ENCODE results near the gene SFRP2.
A peak's percentile ranks its signal among the peaks of the same experiment; 100 is the strongest.

Gene SFRP2

DNA sequence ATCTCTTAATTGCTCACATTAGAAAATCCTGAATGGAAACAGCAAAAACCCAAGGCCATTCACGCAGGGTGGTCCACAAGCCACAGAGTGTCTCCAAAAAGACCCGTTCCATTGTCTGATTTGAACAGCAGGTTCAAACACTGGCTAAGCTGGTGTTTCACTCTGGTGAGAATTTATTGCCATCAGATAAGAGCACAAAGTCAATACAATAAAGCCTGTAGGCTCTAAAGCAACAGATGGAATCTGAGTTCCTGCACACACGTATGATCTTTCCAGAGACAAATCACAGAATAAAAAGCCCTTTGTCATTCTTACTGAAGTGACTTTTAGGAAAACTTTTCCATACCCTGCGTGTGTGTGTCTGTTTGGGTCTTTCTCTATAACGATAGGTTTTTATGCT is 5.1 kb upstream of the SFRP2 start:
- DNase-seq (ENCODE audit: low spot score): no peak

DNA sequence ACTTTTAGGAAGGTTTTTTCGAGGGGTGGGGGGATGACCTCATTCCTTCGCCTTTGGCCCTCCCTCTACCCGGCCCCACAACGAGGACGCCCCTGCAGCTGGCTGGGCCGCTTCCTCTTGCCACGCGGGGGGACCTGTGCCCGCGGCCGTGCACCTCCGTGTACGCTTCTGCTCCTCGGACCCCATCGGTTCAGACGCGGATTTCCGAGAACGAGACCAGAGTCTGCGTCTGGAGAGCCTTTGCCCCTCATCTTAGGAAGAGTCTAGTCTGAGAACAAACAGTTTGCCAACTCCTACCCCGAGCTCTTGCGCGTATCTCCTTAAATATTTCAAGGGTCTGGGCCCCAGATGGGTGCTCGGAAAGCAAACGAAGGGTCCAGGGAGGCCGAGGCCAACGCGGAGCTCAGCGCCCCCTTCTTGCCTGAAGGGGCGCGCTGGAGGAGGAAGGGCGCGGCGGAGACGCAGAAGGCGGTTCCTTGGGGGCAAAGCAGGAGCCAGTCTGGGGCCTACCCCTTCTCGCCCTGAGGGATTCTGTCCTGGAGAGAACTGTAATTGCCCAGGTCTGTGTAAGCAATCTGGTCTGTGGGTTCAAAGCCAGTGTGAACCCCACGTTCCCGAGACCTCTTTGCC is 3.9 kb upstream of the SFRP2 start:
- no peak for DNase-seq (ENCODE audit: low spot score)

DNA sequence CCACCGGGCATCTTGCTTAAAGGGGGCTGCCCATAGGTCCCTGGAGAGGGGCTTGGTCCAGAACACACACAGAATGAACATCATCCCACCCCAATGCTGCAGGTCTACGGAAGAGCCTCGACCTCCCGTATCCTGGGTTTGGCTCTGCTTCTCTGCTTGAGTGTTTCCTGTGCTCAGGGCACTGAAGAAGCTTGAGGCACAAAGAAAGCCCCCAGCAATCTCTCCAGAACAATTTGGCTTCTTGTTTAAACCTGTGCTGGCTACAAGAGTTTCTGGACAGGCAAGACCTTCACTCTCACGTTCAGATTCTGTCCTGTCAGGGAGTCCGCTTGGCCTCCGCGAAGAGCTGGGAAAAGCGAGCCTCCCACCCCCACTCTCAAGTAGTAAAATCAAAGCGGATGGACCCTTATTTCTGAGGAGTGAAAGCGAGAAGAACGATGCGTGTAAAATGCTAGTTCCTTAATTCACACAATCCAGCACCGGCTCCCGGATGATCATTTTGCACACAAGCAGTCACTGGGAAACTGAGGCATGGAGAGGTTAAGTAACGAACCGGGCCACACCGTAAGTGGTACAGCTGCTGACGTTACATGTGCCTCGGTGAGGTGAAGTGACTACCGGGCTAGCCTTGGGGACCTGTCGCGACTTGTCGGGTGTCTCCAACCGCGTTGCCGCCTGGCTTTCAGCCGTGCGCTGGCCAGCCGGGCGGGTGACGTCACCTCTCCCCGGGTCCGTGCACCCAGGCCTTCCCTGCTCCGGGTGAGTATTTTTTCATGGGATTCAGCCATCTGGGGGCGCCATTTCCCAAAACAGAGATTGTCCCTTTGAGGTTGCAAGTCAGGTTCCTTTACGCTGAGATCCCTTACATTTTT is 3.1 kb upstream of the SFRP2 start:
- DNase-seq (ENCODE audit: low spot score): peak; percentile 85

DNA sequence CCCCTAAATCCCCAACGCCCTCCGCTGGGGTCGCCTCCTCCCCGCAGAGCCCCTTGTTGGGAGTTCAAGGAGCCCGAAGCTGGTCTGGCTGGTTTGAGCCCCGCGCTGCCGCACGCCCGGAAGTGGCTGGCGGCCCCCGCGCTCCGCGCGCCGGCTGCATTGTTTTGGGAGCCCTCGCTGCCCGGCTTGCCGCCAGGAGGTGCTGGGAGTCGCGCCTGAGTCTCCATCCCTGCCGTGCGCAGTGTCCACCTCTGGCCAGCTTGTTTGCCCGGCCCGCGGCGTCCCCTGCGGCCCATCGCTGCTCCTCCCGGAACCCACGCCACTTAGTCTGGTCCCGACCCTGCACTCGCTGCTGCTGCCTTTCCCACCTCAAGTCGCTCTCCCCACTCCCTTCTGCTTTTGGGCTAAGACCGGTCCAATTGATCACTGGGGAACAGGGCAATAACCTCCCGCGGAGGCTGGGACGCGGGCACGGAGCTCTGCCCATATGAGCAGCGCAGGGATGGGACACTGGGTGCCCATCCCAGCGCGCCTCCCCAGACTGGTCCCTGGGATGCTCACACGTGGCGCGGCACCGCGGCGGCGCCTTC is 2.2 kb upstream of the SFRP2 start:
- peak; percentile 61 for DNase-seq (ENCODE audit: low spot score)

DNA sequence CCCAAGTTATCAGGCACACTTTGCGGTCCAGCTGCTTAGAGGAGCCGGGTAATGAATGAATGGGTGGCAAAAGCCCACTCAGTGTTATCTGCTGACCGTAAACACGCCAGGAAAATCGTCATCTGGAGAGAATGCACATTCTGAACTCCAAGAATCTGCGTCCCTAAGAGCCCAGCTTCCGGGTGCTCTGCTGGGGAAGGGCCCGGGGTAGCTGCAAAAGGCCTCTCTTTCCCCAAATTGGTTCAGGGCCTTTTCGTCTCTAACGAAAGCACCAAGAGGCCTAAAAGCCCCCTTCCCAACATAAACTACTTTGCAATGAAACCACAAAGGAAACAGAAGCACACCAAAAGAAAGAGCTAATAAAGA is 1.6 kb upstream of the SFRP2 start:
- no peak for DNase-seq (ENCODE audit: low spot score)

DNA sequence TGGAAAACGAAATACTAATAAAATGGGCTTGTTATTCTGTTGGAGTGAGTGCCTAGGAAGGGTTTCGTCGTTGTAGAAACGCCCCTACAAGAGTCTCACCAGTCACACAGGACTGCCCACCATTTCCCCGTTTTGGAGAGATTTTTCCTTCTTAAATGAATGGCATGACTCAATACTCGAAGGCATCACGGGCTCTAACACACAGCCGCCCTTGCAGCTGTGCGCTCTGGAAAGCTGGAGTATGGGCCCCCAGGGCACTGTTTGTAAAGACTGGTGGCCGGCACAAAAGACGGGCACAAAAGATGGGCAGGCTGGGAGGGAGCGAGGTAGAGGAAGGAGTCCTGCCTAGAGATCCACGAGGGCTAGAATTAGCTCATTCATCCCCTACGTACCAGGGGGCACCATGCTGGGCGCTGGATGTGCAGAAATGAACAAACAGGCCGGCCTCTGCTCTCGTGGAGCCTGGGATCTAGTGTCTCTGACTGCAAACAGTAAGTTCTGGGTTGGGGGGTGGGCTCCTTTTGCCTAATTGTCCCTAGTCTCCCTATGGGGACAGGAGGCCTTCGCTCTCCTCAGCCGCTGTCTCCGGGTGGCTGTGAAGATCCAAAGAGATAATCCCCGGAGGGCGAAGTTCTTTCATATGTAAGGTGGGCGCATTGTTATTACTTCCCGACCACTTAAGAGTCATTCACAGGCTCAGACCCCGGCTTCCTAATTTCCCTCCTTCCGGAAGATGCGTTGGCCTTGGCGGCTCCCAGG is 1.0 kb upstream of the SFRP2 start:
- peak; percentile 27 for DNase-seq (ENCODE audit: low spot score)

DNA sequence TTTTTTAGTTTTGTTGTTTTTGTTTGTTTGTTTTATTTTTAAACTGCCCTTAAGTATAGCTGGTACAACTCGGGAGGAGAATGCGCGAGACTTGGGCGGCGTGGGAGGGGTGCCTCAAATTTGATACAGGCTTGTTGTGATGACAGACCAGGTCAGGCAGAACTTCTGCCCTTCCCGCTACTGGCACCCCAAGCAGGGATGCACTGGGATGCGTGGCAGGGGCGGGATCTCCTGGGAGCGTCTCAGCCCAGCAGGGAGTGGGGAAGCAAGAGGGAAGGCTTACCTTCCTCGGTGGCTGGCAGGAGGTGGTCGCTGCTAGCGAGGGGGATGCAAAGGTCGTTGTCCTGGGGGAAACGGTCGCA is 851 bp downstream of the SFRP2 start:
- DNase-seq (ENCODE audit: low spot score): peak; percentile 11

DNA sequence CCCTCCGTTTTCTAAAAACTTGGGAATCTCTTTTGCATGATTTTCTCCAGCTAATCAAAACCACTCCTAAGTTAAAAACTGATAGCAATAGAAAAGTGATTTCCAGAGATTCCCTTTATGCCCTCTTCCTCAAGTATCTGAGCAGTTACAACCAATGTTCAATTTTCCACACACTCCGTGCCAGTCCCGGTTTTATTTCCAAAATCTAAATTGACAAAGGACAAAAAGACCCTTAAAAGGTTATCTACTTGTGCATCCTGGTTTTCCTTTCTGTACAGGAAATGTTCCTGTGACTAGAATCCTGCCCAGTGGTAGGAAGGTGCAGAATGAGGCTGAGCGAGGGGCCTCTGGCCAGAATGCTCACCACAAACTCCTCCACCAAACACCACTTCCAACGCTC is 1.3 kb downstream of the SFRP2 start:
- DNase-seq (ENCODE audit: low spot score): no peak

DNA sequence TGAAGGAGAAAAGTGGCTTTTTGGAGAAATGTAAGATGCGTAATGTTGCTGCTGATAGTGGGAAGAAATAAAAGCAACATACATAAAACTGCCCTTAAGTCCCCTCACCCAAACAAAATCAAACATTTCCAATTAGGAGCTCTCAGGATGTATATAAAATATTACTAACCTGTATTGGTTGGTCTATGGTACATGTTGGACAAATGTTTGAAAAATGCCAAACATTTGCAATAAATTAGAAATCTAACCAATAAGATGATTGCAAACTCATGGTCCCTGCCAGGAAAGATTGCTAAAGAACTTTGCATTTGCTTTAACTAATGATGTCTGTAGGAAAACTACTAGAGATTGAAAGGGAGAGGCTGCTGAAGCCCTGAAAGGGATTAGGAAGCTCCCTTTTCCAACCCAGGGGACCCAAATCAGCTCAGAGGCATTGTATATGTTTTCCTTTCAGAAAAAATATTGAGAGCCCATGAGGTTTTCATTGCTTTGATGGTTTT is 1.8 kb downstream of the SFRP2 start:
- DNase-seq (ENCODE audit: low spot score): no peak

DNA sequence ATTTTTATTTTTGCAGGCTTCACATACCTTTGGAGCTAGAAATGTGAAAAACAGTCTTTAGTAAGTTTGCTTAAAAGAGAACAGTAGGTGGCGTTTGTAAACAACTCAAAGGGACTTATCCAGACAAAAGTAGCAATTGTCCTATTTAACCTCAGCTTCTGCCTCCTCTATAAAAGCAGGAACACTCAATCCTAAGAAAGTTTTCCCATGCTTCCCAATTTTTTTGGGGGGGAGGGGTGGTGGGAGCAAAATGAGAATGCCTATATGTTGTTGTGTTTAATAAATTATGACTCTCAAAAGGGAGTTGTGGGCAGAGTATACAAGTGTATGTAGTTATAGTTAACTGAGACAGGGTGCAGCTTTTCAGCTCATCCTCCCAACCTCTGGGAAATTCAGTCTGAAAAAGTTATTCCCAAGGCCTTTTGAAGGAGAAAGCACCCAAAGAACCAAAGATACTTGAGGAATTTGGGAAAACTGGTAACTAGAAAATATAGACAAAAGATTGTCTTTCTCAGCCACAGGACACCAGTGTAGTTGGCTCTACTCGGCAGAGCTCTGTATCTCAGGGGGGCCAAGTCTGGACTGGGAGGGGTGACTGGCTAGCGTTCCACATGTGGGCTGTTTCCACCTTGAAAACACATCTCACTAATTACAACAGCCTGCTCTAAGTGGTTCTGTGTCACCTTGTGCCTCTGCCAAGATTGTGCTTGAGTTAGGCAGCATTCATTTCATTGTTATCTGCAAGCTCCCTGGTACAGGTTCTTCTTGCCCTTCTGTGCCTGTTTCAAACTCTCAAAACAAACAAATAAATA is 2.8 kb downstream of the SFRP2 start:
- peak; percentile 50 for DNase-seq (ENCODE audit: low spot score)

DNA sequence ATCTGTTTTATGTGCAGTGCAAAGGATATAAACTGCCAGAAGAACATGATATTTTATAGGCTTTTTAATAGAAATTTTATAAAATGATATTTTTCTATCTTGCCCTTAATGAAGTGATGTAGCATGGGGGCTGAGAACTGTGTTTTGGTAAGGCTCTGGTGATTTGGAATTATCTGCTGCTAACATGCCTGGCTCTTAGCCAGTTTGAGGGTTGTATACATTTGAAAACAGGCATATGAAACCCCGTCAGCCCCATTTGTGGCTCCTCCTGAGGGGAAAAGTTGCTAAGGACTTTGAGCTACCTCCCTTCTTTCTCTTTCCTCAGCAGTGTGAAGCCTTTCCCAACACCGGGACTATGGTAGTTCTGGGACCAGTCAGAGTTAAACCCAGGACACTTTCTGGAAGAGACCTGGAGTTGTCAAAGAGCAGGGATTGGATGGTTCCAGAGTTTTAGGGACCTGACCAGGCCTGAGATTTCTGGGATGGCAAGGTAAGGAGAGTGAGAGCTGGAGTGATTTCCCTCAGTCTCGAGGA is 4.7 kb downstream of the SFRP2 start:
- no peak for DNase-seq (ENCODE audit: low spot score)

DNA sequence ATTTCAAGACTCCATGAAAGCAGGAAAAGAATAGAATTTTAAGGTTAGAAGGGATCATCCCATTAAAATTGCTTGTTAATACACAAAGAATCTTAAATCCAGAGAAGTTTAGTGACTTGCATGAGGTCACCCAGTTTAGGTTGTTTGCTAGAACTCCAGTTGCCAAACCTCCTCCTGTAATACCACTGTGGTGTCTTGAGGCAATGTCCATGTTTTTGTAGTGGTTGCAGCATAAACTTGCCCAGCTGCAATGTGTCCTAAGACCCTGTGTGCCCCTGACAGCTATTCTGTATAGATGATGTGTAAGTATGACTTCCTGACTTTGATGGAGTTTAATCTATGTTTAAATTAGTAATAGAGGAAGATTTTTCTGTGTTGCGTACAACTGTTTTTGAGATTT is 6.3 kb downstream of the SFRP2 start:
- DNase-seq (ENCODE audit: low spot score): no peak

DNA sequence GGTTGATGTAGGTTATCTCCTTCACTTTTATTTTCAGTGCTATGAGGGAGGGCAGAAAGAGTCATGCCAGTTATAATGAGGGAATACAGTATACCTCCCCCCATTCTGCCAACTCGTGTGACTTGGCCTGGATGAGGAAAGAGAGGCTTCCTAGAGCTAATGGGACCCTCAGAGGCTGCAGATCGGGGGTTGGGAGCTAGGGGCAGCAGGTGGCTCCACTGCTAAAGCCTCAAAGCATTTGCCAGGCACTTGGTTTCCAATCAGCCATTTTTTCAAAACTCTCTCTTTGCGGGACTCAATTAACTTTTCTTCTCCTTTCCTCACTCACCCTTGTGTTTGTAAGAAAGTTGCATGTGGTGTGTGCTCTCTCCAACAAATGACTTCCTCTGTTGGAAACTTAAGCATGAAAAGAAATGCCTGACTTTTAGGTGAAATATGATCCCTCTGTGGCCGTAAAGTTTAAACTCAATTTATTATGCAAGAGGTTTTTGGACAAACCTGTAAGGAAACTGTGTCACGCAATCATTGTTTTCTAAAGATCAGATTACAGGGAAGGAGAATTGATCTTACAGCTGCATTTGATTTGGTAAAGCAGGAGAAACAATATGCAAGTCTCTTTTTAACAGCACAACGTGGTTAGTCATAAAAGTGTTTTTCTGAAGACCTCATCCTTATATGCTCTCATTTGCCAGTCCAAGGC is 7.0 kb downstream of the SFRP2 start:
- DNase-seq (ENCODE audit: low spot score): peak; percentile 50

DNA sequence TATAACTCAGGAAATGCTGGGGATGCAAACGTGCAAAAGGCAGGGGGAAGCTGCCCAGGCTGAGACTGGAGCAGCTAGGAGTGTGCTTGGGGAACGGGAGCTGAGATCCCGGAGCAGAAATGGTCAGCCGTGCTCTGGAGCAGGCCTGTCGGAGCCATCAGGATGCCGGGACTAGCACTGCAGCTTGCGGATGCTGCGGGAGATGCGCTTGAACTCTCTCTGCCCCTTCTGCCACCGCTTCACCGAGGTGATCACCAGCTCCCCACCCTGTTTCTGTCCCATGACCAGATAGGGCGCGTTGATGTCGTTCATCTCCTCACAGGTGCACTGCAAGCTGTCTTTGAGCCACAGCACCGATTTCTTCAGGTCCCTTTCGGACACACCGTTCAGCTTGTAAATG is 7.6 kb downstream of the SFRP2 start:
- no peak for DNase-seq (ENCODE audit: low spot score)

DNA sequence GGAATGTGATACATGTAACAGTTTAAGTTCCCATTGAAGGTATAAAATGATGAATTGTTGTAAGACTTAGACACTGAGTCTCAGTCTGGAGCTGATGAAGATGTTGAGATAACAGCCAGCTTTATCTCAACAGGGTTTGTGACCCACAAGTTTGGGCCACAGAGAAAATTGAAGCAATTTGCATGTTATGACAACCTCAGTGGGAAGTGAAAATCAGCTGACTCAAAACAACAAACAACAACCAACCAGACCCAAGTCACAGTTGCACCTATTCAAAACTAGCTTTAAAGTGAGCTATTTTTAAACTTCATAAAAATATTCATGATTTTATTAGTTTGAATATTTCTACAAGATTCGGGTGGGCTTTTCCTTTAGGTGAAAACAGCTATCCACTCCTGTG is 8.0 kb downstream of the SFRP2 start:
- DNase-seq (ENCODE audit: low spot score): no peak

DNA sequence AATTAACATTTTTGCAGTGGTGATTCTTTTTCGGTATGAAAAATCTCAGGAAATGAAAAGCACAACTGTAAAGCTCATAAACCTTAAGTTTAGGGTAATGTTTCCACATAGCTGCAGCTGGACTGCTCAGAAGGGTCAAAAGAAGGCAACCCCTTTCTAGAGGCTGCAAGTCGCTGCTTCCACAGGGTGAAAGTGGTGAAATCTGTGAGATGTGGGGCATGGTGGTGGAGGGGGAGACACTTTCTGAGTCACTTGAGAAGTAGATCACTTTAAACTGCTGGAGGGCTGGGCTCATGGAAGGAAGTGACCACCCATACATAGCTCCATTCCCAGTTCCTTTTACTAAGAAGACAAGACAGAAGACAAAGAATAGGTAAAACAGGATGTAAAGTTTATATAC is 8.7 kb downstream of the SFRP2 start:
- no peak for DNase-seq (ENCODE audit: low spot score)

DNA sequence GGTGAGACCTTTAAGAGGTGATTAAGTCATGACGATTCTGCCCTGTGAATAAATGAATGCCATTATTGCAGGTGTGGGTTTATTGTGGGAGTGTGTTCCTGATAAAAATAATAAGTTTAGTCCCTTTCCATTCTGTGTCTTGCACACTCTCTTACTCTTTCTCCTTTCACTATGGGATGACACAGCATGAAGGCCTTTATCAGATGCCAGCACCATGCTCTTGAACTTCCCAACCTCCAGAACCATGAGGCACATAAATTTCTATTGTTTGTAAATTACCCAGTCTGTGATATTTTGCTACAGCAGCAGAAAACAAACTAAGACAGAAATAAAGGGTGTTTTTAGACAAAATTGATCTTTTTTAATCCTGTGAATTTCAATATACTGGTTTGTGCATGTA is 10.5 kb downstream of the SFRP2 start:
- no peak for DNase-seq (ENCODE audit: low spot score)

DNA sequence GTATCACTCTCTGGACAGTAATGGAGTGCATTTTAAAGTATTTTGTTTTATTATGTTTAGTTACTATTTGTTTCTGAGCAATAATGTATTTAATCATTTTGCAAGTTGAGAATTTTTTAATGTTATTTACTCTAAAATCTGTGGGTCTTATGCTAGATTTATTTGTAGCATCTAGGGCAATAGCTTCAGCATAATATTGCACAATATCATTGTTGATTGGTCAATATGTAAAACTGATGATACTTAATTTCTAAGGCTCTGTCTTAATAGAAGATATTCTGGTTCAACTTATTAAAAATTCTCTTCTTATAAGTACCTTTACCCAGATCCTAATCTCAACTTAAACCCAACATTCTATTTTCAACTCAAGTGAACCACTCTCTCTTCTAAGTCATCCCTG is 11.5 kb downstream of the SFRP2 start:
- no peak for DNase-seq (ENCODE audit: low spot score)

DNA sequence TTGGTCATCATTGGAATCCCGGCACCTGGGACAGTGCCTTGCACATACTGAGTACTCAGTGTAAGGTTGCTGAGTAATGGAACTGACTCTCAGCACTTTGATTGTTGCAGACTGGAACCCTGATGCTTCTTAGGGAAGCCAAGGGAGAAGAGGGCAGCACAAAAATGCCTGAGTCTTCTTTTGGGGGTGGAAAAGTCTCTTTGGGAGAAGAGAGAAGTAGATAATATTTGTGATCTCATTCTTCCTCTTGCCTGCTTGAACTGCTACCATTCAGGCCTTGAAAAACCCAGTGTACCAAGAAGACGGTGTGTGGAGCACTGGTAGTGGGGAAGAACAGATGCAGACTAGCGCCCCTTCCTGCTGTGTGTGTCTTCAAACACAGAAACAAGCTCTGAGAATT is 12.3 kb downstream of the SFRP2 start:
- no peak for DNase-seq (ENCODE audit: low spot score)

DNA sequence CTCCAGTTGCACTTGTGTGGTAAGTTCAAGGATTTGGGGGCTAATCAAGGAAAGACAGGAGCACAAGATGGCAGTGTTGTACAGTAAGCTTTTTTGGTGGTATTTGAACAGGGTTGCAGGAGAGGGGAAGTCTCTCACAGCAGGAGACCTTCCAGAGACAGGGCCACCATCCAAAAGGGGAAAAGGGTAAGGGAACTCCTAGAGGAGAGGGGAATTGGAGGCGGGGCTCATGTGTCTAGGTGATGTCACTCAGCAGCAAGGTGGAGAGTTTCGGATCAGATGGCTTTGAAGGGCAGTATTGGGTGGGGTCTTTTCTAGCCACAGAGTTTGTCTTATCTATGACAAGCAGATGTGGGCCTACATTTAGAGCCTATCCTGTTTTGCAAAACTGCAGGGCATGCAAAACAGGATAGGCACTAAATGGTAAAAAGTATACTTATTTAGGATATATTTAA is 15.6 kb downstream of the SFRP2 start:
- DNase-seq (ENCODE audit: low spot score): no peak

DNA sequence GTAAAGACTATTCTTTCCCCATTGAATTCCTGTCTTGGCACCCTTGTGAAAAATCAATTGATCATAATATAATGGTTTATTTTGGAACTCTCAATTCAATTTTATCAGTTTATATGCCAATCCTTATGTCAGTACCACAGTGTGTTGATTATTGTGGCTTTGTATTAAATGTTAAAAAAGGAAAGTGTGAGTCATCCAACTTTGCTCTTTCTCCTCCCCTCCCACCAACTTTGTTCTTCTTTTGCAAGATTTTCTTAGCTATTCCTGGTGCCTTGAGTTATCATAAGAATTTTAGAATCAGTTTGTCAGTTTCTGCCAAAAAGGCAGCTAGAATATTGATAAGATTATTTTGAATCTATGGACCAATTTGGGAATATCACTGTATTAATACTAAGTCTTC is 17.8 kb downstream of the SFRP2 start:
- DNase-seq (ENCODE audit: low spot score): no peak

Measured in GM03348 (cell line).